ENCODE results near the gene KIRREL3. TPM values are rescaled to one million over a fixed set of nuclear protein-coding genes. Genes with fewer than 3 reads are reported as not detected.

Gene KIRREL3
- total and polyA plus RNA-seq, 2 of the 8 experiments (the other 6 are each of a cell fraction or from before 2014, with no cell fraction given), result 0.29 to 0.32 TPM

DNA sequence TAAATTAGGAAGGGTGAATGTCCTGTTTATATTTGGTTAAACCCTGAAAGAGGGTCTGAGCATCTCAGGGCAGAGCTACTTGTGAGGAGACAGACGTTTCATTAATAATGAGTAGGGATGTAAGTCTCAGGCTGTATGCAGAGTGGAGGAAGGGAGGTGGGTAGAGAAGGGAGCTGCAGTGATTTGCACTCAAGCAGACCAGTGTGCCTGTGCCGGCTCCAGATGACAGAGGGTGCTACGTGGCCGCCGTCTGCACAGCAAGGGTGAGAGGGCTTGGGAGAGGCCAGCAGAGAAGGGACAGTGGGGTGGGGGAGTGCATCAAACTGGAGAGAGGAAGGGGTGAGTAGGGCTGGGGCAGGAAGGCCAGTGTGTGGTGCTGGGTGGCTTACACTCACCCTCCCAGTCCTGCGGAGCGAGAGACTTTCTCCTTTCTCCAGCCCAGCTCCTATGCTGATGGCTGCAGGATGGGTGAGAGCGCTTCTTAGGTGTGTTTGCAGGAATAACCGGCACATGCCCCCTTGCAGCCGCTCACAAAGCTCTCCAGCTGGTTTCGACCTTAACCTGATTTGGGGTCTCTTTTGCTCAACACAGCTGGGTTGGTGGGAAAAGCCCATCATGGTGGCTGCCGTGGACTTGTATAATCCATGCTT lies 514.5 kb downstream of the KIRREL3 start:
- TF ChIP-seq SP2 (IDR thresholded peaks at IDR 0.05; ENCODE audit: low read length), result no peak
- 0 out of 4 replicates have a peak, but pooled peaks of 1 of the 2 experiments have one; percentile 1 for TF ChIP-seq RAD21 (IDR thresholded peaks at IDR 0.05 in 1 of 2, conservative IDR thresholded peaks at IDR 0.05 in 1 of 2; ENCODE audit: low read depth in 2 of 2, low read length in 2 of 2)
- Histone ChIP-seq H3K79me1 (ENCODE audit: low read depth, low read length) (no peaks in the 10 kb centered on the region), H3K27me3 (replicated peaks in 1 of 4; ENCODE audit: control insufficient read depth in 3 of 4, extremely low read depth in 1 of 4, insufficient read depth in 3 of 4, low read length in 3 of 4) (no peaks in the 10 kb centered on the region), H3K4me3 (ENCODE audit: extremely low read depth in 1 of 4, insufficient read depth in 2 of 4, low read depth in 3 of 4, low read length in 4 of 4) (no peak overlapping the region), H2BK12ac (ENCODE audit: low read depth, low read length) (peak overlapping the region; percentile 55; the same call in 1 of the 2 replicates), H4K91ac (replicated peaks; ENCODE audit: insufficient read length, low read length) (no peak overlapping the region), H2BK20ac (ENCODE audit: low read length) (no peak overlapping the region), H3K23me2 (ENCODE audit: low read depth, low read length) (no peaks in the 10 kb centered on the region), H2BK120ac (replicated peaks; ENCODE audit: low read depth, low read length) (no peak overlapping the region), H2BK5ac (ENCODE audit: low read depth, low read length) (no peak overlapping the region), H3K14ac (ENCODE audit: insufficient read length) (no peak overlapping the region), H3K36me3 (ENCODE audit: control insufficient read depth in 2 of 4, insufficient read depth in 4 of 4, low read length in 3 of 4) (no peaks in the 10 kb centered on the region), H3K9ac (replicated peaks in 1 of 4; ENCODE audit: extremely low read depth in 1 of 4, low read depth in 3 of 4, low read length in 3 of 4) (no peak overlapping the region), H3K27ac (ENCODE audit: low read depth, low read length) (no peak overlapping the region), H2AK5ac (ENCODE audit: low read depth, low read length) (no peak overlapping the region), H3K9me3 (ENCODE audit: insufficient read depth in 2 of 2, low read depth in 1 of 2, low read length in 1 of 2) (no peaks in the 10 kb centered on the region), H2AFZ (ENCODE audit: low read length) (0 out of 2 replicates have a peak overlapping the region, but pooled peaks have one; percentile 20), H3K4me2 (ENCODE audit: insufficient read depth in 1 of 2, low read depth in 2 of 2, low read length in 2 of 2) (no peak overlapping the region), H3K18ac (ENCODE audit: extremely low read depth, low read length) (no peak overlapping the region), H2BK15ac (ENCODE audit: low read length) (no peak overlapping the region), H3K79me2 (ENCODE audit: control insufficient read depth in 1 of 2, insufficient read depth in 2 of 2, low read length in 2 of 2) (no peaks in the 10 kb centered on the region), H3K23ac (ENCODE audit: insufficient read length) (no peak overlapping the region), H4K8ac (ENCODE audit: extremely low read depth, insufficient read depth, low read length) (no peak overlapping the region; the same call in 1 of the 2 replicates), H3K4ac (replicated peaks; ENCODE audit: insufficient read length, low read depth, low read length) (no peak overlapping the region), H3K56ac (replicated peaks; ENCODE audit: insufficient read length, low read depth, low read length) (no peak overlapping the region), H4K20me1 (replicated peaks in 1 of 2; ENCODE audit: control insufficient read depth in 1 of 2, insufficient read depth in 2 of 2, low read length in 2 of 2) (no peaks in the 10 kb centered on the region), H4K5ac (ENCODE audit: insufficient read length, low read depth, low read length) (no peak overlapping the region), H3K4me1 (replicated peaks in 1 of 4; ENCODE audit: control insufficient read depth in 3 of 4, insufficient read depth in 4 of 4, low read length in 3 of 4) (peaks cover 0 to 11% (median 3%) of the 10 kb centered on the region in 4 experiments; a peak in 6 of 7 replicates)
- CTCF ChIA-PET (ENCODE audit: partially characterized antibody), result interaction anchor here (0.6 to 3.6 kb wide), 14 partner anchors 11 to 210 kb away, joined by 3 to 15 read pairs (median 3); no protein-coding TSS in a partner anchor
- FAIRE-seq, result no peak
- no peak for DNase-seq (ENCODE audit: low read depth in 1 of 2, low spot score in 2 of 2)
- POLR2A ChIA-PET (ENCODE audit: partially characterized antibody), result interaction anchor here (1.3 to 1.6 kb wide), 2 partner anchors 9 to 10 kb away, joined by 4 to 5 read pairs; no protein-coding TSS in a partner anchor
- 80% methylated on average over 12 of the region's 12 CpGs; no CpG with 5 or more reads in 1 of the 2 experiments for WGBS, 2 experiments (ENCODE audit: extremely low coverage in 1 of 2, insufficient coverage in 1 of 2, insufficient read length in 1 of 2, insufficient replicate concordance in 2 of 2, low coverage in 1 of 2, low lambda C conversion rate in 2 of 2, missing lambda C conversion rate in 1 of 2)

All from H1 (cell line).